Activated B cell treated with CpG ODN at 0.5 μM for 24 hours (primary cell): ENCODE results near the gene DYNLT2B. TPM values are rescaled to one million over a fixed set of nuclear protein-coding genes. Genes with fewer than 3 reads are reported as not detected.
A peak's percentile ranks its signal among the peaks of the same experiment; 100 is the strongest.

Source experiments
- ATAC-seq: fragments of 200-7000 bp; cut with Tn5 transposase; one replicate; pipeline ENCODE4 v1.10.0; 2021; ENCODE audit warnings: low read depth, mild to moderate bottlenecking, moderate library complexity
- CTCF ChIA-PET: fragments of 350-600 bp; sonication (Branson Sonifier 250); formaldehyde crosslinking; loops from one replicate; lab custom pipeline; 2021; ENCODE audit warnings: antibody characterized with exemption; lab: Charles Lee
- POLR2A ChIA-PET: fragments of 350-600 bp; sonication (Branson Sonifier 250); formaldehyde crosslinking; loops from one replicate; lab custom pipeline; 2021; ENCODE audit warnings: antibody characterized with exemption; lab: Charles Lee
- DNase-seq: peaks from one replicate; pipeline ENCODE4 v3.0.0; 2022
- H3K27ac Mint-ChIP-seq: one replicate; pipeline ENCODE4 v1.8.0; 2020; ENCODE audit warnings: mixed read lengths
- H3K27me3 Mint-ChIP-seq: one replicate; pipeline ENCODE4 v1.8.0; 2021; ENCODE audit warnings: mixed read lengths
- H3K36me3 Mint-ChIP-seq: one replicate; pipeline ENCODE4 v1.8.0; 2021; ENCODE audit warnings: low read depth, mixed read lengths
- H3K4me1 Mint-ChIP-seq: one replicate; pipeline ENCODE4 v1.8.0; 2021; ENCODE audit warnings: mixed read lengths
- H3K4me3 Mint-ChIP-seq: one replicate; pipeline ENCODE4 v1.8.0; 2020; ENCODE audit warnings: mild to moderate bottlenecking, mixed read lengths
- H3K9me3 Mint-ChIP-seq: one replicate; pipeline ENCODE4 v1.8.0; 2020; ENCODE audit warnings: mixed read lengths
- intact Hi-C: fragments of 100-400 bp; cut with micrococcal nuclease; formaldehyde crosslinking; loops from one replicate; pipeline ENCODE4 v1.15.1; 2024
- total RNA-seq: library from RNA; stranded (reverse); gene quantifications from 2 replicates; pipeline ENCODE4 v1.2.3, GENCODE V29; 2022
- TF ChIP-seq, protein P1 (sequence below): fragments of 200-600 bp; IDR thresholded peaks from one replicate; pipeline ENCODE4 v1.8.0; 2022; ENCODE audit warnings: antibody characterized with exemption, mild to moderate bottlenecking

The DYNLT2B gene
- total RNA-seq, 1 donor from 2014 or later: 5.2 TPM

DNA sequence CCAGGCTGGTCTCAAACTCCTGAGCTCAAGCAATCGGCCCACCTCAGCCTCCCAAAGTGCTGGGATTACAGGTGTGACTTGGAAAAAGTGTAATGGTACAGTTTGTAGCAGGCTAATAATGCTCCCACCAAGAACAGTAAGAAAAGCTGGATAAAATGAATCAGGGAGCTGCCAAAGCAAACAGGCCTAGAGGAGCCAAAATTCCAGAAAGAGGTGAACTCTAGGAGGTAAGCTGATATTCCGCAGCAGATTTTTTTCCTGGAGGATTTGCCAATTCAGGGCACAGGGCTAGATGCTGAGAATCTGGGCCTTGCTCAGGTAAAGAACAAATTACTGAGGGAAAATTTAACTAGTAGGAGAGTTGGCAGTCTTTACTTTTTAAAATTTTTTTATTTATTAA lies 19.5 kb downstream of the DYNLT2B start:
- Mint-ChIP-seq H3K27ac (no peak overlapping the region), H3K27me3 (no peaks in the 10 kb centered on the region), H3K9me3 (no peaks in the 10 kb centered on the region), H3K4me3 (no peak overlapping the region), H3K36me3 (peaks cover 2% of the 10 kb centered on the region), H3K4me1 (peaks cover 22% of the 10 kb centered on the region)
- ATAC-seq (no peak), DNase-seq (no peak)
- TF ChIP-seq, protein P1, sequence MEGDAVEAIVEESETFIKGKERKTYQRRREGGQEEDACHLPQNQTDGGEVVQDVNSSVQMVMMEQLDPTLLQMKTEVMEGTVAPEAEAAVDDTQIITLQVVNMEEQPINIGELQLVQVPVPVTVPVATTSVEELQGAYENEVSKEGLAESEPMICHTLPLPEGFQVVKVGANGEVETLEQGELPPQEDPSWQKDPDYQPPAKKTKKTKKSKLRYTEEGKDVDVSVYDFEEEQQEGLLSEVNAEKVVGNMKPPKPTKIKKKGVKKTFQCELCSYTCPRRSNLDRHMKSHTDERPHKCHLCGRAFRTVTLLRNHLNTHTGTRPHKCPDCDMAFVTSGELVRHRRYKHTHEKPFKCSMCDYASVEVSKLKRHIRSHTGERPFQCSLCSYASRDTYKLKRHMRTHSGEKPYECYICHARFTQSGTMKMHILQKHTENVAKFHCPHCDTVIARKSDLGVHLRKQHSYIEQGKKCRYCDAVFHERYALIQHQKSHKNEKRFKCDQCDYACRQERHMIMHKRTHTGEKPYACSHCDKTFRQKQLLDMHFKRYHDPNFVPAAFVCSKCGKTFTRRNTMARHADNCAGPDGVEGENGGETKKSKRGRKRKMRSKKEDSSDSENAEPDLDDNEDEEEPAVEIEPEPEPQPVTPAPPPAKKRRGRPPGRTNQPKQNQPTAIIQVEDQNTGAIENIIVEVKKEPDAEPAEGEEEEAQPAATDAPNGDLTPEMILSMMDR: no peak
- intact Hi-C loops: no loop called here
- ChIA-PET CTCF (no interaction called here), POLR2A (no interaction called here)

DNA sequence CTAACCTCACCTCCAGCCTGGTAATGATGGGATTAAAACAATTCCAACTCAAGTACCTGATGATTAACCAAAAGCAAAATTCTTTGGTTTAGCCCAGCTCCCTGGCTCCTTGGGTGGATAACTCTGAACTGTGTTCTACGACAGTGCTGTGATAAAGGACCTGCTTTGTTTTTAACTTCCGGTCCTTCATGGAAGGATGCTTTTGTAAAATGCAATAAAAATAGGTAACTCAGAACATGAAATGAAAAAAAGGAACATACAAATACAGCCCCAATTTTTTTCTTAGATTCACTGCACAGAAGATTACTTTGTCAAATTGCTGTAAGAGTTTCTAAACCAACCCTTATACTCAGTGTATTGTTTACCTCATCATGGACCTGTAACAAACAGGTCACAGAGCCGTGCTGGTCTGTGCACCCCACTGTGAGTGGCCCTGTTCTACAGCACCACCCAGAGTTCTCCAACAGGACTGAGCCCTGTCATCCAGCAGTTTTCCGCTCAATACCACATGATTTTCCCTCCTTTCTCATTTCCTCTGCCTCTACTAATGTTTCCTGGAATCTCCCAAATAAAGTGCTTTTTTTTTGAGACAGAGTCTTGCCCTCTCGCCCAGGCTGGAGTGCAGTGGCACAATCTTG lies 25.6 kb downstream of the DYNLT2B start:
- Mint-ChIP-seq H3K27ac (peak overlapping the region; percentile 86), H3K36me3 (peaks cover 3% of the 10 kb centered on the region), H3K4me3 (peak overlapping the region; percentile 60), H3K27me3 (no peaks in the 10 kb centered on the region), H3K4me1 (peaks cover 45% of the 10 kb centered on the region), H3K9me3 (no peaks in the 10 kb centered on the region)
- intact Hi-C loops: loop anchor here (1.0 kb wide), 1 partner anchor 25 kb away; no protein-coding TSS in a partner anchor
- TF ChIP-seq, protein P1: no peak
- POLR2A ChIA-PET: interaction anchor here (1.9 kb wide), 1 partner anchor 25 kb away, joined by 16 read pairs; the partner anchor contains the start of gene DYNLT2B
- peak; percentile 45 for ATAC-seq
- CTCF ChIA-PET: no interaction called here
- DNase-seq: no peak

DNA sequence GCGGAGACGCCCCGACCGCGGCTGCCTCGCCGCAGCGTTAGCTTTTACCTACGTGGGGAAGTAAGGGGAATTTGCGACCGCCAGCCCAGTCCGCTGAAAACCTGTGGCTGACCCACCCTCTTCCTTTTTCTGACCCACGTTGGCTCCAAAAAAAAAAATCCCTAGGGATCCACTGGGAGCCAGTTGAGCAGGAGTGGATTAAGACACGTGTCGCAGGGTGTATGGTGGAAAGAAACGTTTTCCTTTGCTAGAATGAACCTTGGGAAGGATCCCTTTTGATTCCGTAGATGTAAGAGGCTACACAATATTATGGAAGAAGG lies 29.9 kb downstream of the DYNLT2B start:
- TF ChIP-seq, protein P1: no peak
- ATAC-seq (no peak), DNase-seq (no peak)
- Mint-ChIP-seq H3K9me3 (no peaks in the 10 kb centered on the region), H3K4me1 (peaks cover 68% of the 10 kb centered on the region), H3K27ac (peak overlapping the region; percentile 85), H3K27me3 (no peaks in the 10 kb centered on the region), H3K36me3 (peaks cover 8% of the 10 kb centered on the region), H3K4me3 (peak overlapping the region; percentile 98)
- POLR2A ChIA-PET: interaction anchor here (0.7 to 1.5 kb wide), 7 partner anchors 13 to 452 kb away, joined by 3 to 4 read pairs (median 4); partner anchors contain the start of gene RNF168
- intact Hi-C loops: no loop called here
- CTCF ChIA-PET: no interaction called here

DNA sequence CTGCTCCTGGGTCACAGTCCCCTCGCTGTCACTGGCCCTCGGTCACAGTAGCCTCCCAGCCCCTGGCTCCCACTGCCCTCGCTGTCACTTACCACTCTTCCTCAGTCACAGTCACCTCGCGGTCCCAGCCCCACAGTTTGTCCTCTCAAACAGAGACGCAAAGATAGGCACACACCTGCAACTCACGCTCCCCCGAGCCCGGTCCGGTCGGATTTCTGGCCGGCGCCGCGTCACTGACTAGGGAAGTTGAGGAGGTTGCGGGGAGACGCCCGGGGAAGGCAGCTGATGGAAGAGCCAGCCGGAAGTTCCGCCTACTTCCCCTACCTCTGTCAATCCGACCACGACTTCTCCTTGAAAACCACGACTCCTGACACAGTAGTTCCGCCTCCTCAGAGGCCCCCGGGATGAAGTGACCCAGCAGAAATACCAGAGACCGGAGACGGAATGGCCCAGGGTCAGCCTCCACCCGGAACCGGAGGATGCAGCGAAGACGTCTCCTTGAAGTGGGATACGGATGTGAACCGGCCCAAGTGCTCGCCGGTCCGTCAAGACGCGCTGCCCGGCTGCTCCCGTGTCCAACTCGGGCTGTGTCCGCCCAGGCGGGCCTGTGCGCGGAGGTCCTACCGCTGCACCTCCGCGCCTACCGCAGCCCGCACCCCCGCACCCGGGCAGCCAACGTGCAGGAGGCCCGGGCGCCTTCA lies 30.4 kb downstream of the DYNLT2B start, which contains the start of gene PCYT1A:
PCYT1A (minus strand) TSS at position 287 of the 701 bp plus-strand sequence. CDS start 17,195 bp downstream, outside the sequence.
- H3K4me1 Mint-ChIP-seq: peaks cover 66% of the 10 kb centered on the region
- H3K4me3 Mint-ChIP-seq: peak within 1 kb of the TSS; percentile 98
- H3K9me3 Mint-ChIP-seq: no peaks in the 10 kb centered on the region
- peaks cover 8% of the 10 kb centered on the region for H3K36me3 Mint-ChIP-seq
- intact Hi-C loops: loop anchor here (1.0 kb wide), 3 partner anchors 31 to 205 kb away; partner anchors contain the start of genes DYNLT2B, TFRC and UBXN7
- ATAC-seq (peak; percentile 78), DNase-seq (peak; percentile 68)
- peak within 1 kb of the TSS; percentile 97 for H3K27ac Mint-ChIP-seq
- ChIA-PET POLR2A (interaction anchor here (0.6 to 1.5 kb wide), 9 partner anchors 9 to 453 kb away, joined by 3 to 5 read pairs (median 4); partner anchors contain the start of gene RNF168), CTCF (no interaction called here)
- H3K27me3 Mint-ChIP-seq: no peaks in the 10 kb centered on the region
- TF ChIP-seq, protein P1: no peak

DNA sequence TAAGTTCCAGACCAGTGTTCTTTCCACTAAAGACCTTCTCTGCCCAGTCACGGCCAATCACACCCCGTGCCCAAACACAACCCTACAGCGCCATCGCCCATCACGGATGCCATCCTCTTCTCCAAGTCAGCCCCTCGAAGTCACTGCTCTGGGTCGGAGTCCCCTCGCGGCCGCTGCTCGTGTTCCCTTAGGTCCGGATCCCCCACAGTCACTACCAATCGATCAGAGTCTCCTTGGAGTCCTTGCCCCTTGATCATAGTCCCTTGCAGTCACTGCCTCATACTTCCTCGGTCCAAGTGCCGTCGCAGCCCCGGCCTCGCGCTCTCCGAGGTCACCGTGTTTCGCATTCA lies 31.0 kb downstream of the DYNLT2B start:
- Mint-ChIP-seq H3K9me3 (no peaks in the 10 kb centered on the region), H3K36me3 (peaks cover 8% of the 10 kb centered on the region), H3K4me3 (peak overlapping the region; percentile 98), H3K4me1 (peaks cover 61% of the 10 kb centered on the region), H3K27ac (peak overlapping the region; percentile 97), H3K27me3 (no peaks in the 10 kb centered on the region)
- DNase-seq (no peak), ATAC-seq (peak; percentile 37)
- intact Hi-C loops: loop anchor here (1.0 kb wide), 3 partner anchors 31 to 205 kb away; partner anchors contain the start of genes DYNLT2B, TFRC and UBXN7
- ChIA-PET CTCF (no interaction called here), POLR2A (interaction anchor here (0.6 to 1.5 kb wide), 5 partner anchors 10 to 454 kb away, joined by 3 to 5 read pairs (median 3); no protein-coding TSS in a partner anchor)
- TF ChIP-seq, protein P1: no peak
